ENCODE data around the gene MATCAP1.

The MATCAP1 gene

GRCh38 chr16:67156143-67156844, 27.5 kb downstream of the MATCAP1 start:
- no peak for DNase-seq (ENCODE audit: low spot score)

GRCh38 chr16:67155295-67156142, 28.2 kb downstream of the MATCAP1 start:
- DNase-seq (ENCODE audit: low spot score): peak; percentile 62

- no peak for DNase-seq (ENCODE audit: low spot score)
Measured at GRCh38 chr16:67154578-67155294, 29.0 kb downstream of the MATCAP1 start.

- DNase-seq (ENCODE audit: low spot score): no peak
Measured at GRCh38 chr16:67151431-67152097, 32.2 kb downstream of the MATCAP1 start.

GRCh38 chr16:67150833-67151396, 32.8 kb downstream of the MATCAP1 start, which contains the start of gene B3GNT9:
TSS of gene B3GNT9 (minus strand) at chr16:67150998. CDS start at chr16:67150485, 513 bp downstream.
- peak; percentile 48 for DNase-seq (ENCODE audit: low spot score)

GRCh38 chr16:67150047-67150832, 33.5 kb downstream of the MATCAP1 start:
- DNase-seq (ENCODE audit: low spot score): peak; percentile 29

GRCh38 chr16:67149276-67150046, 34.3 kb downstream of the MATCAP1 start:
- DNase-seq (ENCODE audit: low spot score): no peak

- DNase-seq (ENCODE audit: low spot score): no peak
Measured at GRCh38 chr16:67148656-67149275, 35.0 kb downstream of the MATCAP1 start.

GRCh38 chr16:67148221-67148620, 35.5 kb downstream of the MATCAP1 start:
- DNase-seq (ENCODE audit: low spot score): no peak

GRCh38 chr16:67147437-67148140, 36.2 kb downstream of the MATCAP1 start:
- DNase-seq (ENCODE audit: low spot score): no peak

GRCh38 chr16:67146523-67147357, 37.0 kb downstream of the MATCAP1 start:
- DNase-seq (ENCODE audit: low spot score): no peak

- no peak for DNase-seq (ENCODE audit: low spot score)
Measured at GRCh38 chr16:67145746-67146145, 38.0 kb downstream of the MATCAP1 start.

- no peak for DNase-seq (ENCODE audit: low spot score)
Measured at GRCh38 chr16:67144943-67145342, 38.8 kb downstream of the MATCAP1 start.

- DNase-seq (ENCODE audit: low spot score): no peak
Measured at GRCh38 chr16:67142342-67142741, 41.4 kb downstream of the MATCAP1 start.

GRCh38 chr16:67141391-67141790, 42.4 kb downstream of the MATCAP1 start:
- DNase-seq (ENCODE audit: low spot score): no peak

- DNase-seq (ENCODE audit: low spot score): no peak
Measured at GRCh38 chr16:67137605-67138004, 46.2 kb downstream of the MATCAP1 start.

- no peak for DNase-seq (ENCODE audit: low spot score)
Measured at GRCh38 chr16:67129422-67129821, 54.3 kb downstream of the MATCAP1 start.

- DNase-seq (ENCODE audit: low spot score): no peak
Measured at GRCh38 chr16:67128887-67129286, 54.9 kb downstream of the MATCAP1 start.

All from SW480 (cell line).